GM23338 (cell line): Measurements from ENCODE around the gene FAM120AOS. TPM values are rescaled to one million over a fixed set of nuclear protein-coding genes. Genes with fewer than 3 reads are reported as not detected.

ENCODE experiments used
- ATAC-seq: fragments of 200-7000 bp; cut with Tn5 transposase; 3 replicates; pipeline ENCODE4 v1.9.1; 2020
- DNase-seq: peaks from one replicate; pipeline ENCODE4 v3.0.0-alpha.2; 2015; ENCODE audit warnings: low spot score
- H2AFZ ChIP-seq: fragments of 200-600 bp; sonication (generic); 2 replicates; pipeline ENCODE4 v1.8.0; 2016; ENCODE audit warnings: antibody characterized with exemption, mild to moderate bottlenecking, moderate library complexity
- H3F3A ChIP-seq: fragments of 200-600 bp; sonication (generic); replicated peaks from 2 replicates; pipeline ENCODE4 v1.8.0; 2017; ENCODE audit warnings: antibody characterized with exemption, mixed run types, low read depth
- H3K27ac ChIP-seq: fragments of 200-600 bp; sonication (generic); 2 replicates; pipeline ENCODE4 v1.6.1; 2016; ENCODE audit warnings: low read depth
- H3K27me3 ChIP-seq: fragments of 200-600 bp; sonication (generic); 2 replicates; pipeline ENCODE4 v1.8.0; 2016; ENCODE audit warnings: mild to moderate bottlenecking, mixed run types, moderate library complexity; ENCODE audit not compliant: insufficient read depth
- H3K36me3 ChIP-seq: fragments of 200-600 bp; sonication (generic); 2 replicates; pipeline ENCODE4 v1.8.0; 2016; ENCODE audit warnings: mild to moderate bottlenecking; ENCODE audit not compliant: insufficient read depth
- H3K4me1 ChIP-seq: fragments of 200-600 bp; sonication (generic); 2 replicates; pipeline ENCODE4 v1.8.0; 2016; ENCODE audit warnings: mild to moderate bottlenecking, moderate library complexity; ENCODE audit not compliant: insufficient read depth
- H3K4me2 ChIP-seq: fragments of 200-600 bp; sonication (generic); 2 replicates; pipeline ENCODE4 v1.7.1; 2017; ENCODE audit warnings: mixed run types
- H3K4me3 ChIP-seq: fragments of 200-600 bp; sonication (generic); 2 replicates; pipeline ENCODE4 v1.6.1; 2016; ENCODE audit warnings: mixed run types
- H3K79me2 ChIP-seq: fragments of 200-600 bp; sonication (generic); replicated peaks from 2 replicates; pipeline ENCODE4 v1.8.0; 2017; ENCODE audit warnings: mild to moderate bottlenecking; ENCODE audit not compliant: insufficient read depth
- H3K9me2 ChIP-seq: fragments of 200-600 bp; sonication (generic); 2 replicates; pipeline ENCODE4 v1.8.0; 2017; ENCODE audit not compliant: insufficient read depth
- H4K20me1 ChIP-seq: fragments of 200-600 bp; sonication (generic); replicated peaks from 2 replicates; pipeline ENCODE4 v1.8.0; 2017; ENCODE audit warnings: mild to moderate bottlenecking; ENCODE audit not compliant: insufficient read depth
- H3K27ac Mint-ChIP-seq: 2 replicates; pipeline ENCODE4 v1.8.0; 2020; ENCODE audit warnings: inconsistent platforms, mild to moderate bottlenecking, moderate library complexity, mixed read lengths
- H3K27me3 Mint-ChIP-seq: 3 replicates; pipeline ENCODE4 v1.8.0; 2022; ENCODE audit warnings: low read depth, mild to moderate bottlenecking, moderate library complexity, mixed read lengths, inconsistent platforms; ENCODE audit not compliant: insufficient read depth, poor library complexity
- H3K36me3 Mint-ChIP-seq: 3 replicates; pipeline ENCODE4 v1.8.0; 2021; ENCODE audit warnings: low read depth, mild to moderate bottlenecking, inconsistent platforms, moderate library complexity, mixed read lengths
- H3K4me1 Mint-ChIP-seq: 3 replicates; pipeline ENCODE4 v1.8.0; 2020; ENCODE audit warnings: mild to moderate bottlenecking, inconsistent platforms, mixed read lengths
- H3K4me3 Mint-ChIP-seq: 3 replicates; pipeline ENCODE4 v1.8.0; 2021; ENCODE audit warnings: moderate library complexity, mild to moderate bottlenecking, inconsistent platforms, mixed read lengths
- H3K9me3 Mint-ChIP-seq: 3 replicates; pipeline ENCODE4 v1.8.0; 2020; ENCODE audit warnings: moderate library complexity, mild to moderate bottlenecking, inconsistent platforms, mixed read lengths
- CREB1 ChIP-seq: fragments of 250-450 bp; sonication (Bioruptor Pico); IDR thresholded peaks from 2 replicates; pipeline ENCODE4 v1.5.0; 2020; ENCODE audit warnings: low read depth, mild to moderate bottlenecking, moderate library complexity
- EZH2phosphoT487 ChIP-seq: fragments of 200-600 bp; sonication (generic); IDR thresholded peaks from one replicate; pipeline ENCODE4 v1.8.1; 2018; ENCODE audit warnings: antibody characterized with exemption; ENCODE audit not compliant: unreplicated experiment
- JUNB ChIP-seq: IDR thresholded peaks from one replicate; pipeline ENCODE4 v1.6.1; 2016; ENCODE audit warnings: antibody characterized with exemption; ENCODE audit not compliant: unreplicated experiment
- NANOG ChIP-seq: IDR thresholded peaks from 2 replicates; pipeline ENCODE4 v1.6.1; 2016; ENCODE audit warnings: antibody characterized with exemption, borderline replicate concordance
- POLR2AphosphoS5 ChIP-seq: IDR thresholded peaks from 2 replicates; pipeline ENCODE4 v1.6.1; 2016; ENCODE audit warnings: antibody characterized with exemption, low read depth
- STAT1 ChIP-seq: IDR thresholded peaks from one replicate; pipeline ENCODE4 v1.6.1; 2016; ENCODE audit warnings: antibody characterized with exemption; ENCODE audit not compliant: unreplicated experiment
- ZNF114 ChIP-seq: fragments of 250-450 bp; sonication (Bioruptor Pico); IDR thresholded peaks from 2 replicates; pipeline ENCODE4 v1.5.0; 2020; ENCODE audit warnings: mild to moderate bottlenecking, moderate library complexity
- ZNF331 ChIP-seq: fragments of 250-450 bp; sonication (Bioruptor Pico); IDR thresholded peaks from 2 replicates; pipeline ENCODE4 v1.5.0; 2020; ENCODE audit warnings: low read depth, mild to moderate bottlenecking, moderate library complexity
- ZNF462 ChIP-seq: fragments of 250-450 bp; sonication (Bioruptor Pico); IDR thresholded peaks from 2 replicates; pipeline ENCODE4 v1.5.0; 2020; ENCODE audit warnings: mild to moderate bottlenecking, moderate library complexity
- polyA plus RNA-seq: library from polyadenylated mRNA; unstranded; fragments of >200 nt; fragmentation: Nextera tagmentation; extraction: Ambion mirVana; gene quantifications from 2 replicates; pipeline ENCODE4 v1.2.1, GENCODE V29; 2016
- total RNA-seq: library from RNA; depleted of rRNA; stranded (reverse); fragments of >200 nt; shearing (Covaris generic); gene quantifications from 2 replicates; pipeline ENCODE4 v1.2.3, GENCODE V29; 2014
- TF ChIP-seq, protein P1 (sequence below), 2 experiments: fragments of 200-600 bp in 1 of 2; sonication (generic) in 1 of 2; conservative IDR thresholded peaks; 2 replicates each; pipeline versions ENCODE4 v1.5.1 to v1.6.1; 2016 to 2017; ENCODE audit warnings: antibody characterized with exemption in 2 of 2, low read depth in 2 of 2, mild to moderate bottlenecking in 2 of 2, moderate library complexity in 1 of 2

The FAM120AOS gene
- total and polyA plus RNA-seq, 2 experiments from 2014 or later = 31.5 to 40.4 TPM

GRCh38 chr9:93435386-93435785 is 18.0 kb downstream of the FAM120AOS start:
- Histone ChIP-seq H3K9me2 (no peaks in the 10 kb centered on the region), H3K4me3 (no peak overlapping the region), H2AFZ (0 out of 2 replicates have a peak overlapping the region, but pooled peaks have one; percentile 45), H3K79me2 (no peaks in the 10 kb centered on the region), H3K4me1 (0 out of 2 replicates have a peak, but pooled peaks cover 4% of the 10 kb centered on the region), H3K4me2 (no peak overlapping the region), H3F3A (no peaks in the 10 kb centered on the region), H4K20me1 (no peaks in the 10 kb centered on the region), H3K27ac (no peak overlapping the region), H3K36me3 (no peaks in the 10 kb centered on the region), H3K27me3 (no peaks in the 10 kb centered on the region)
- peaks cover 8% of the 10 kb centered on the region for H3K4me1 Mint-ChIP-seq
- no peaks in the 10 kb centered on the region for H3K9me3 Mint-ChIP-seq
- H3K27ac Mint-ChIP-seq = no peak overlapping the region
- peak; percentile 37; the same call in 2 of the 3 replicates for ATAC-seq
- H3K27me3 Mint-ChIP-seq = peaks cover 3% of the 10 kb centered on the region
- DNase-seq = no peak
- H3K36me3 Mint-ChIP-seq = no peaks in the 10 kb centered on the region
- no peak overlapping the region for H3K4me3 Mint-ChIP-seq
- TF ChIP-seq ZNF462 (CRISPR knock-in tag) (no peak), STAT1 (no peak)
- TF ChIP-seq, protein P1, sequence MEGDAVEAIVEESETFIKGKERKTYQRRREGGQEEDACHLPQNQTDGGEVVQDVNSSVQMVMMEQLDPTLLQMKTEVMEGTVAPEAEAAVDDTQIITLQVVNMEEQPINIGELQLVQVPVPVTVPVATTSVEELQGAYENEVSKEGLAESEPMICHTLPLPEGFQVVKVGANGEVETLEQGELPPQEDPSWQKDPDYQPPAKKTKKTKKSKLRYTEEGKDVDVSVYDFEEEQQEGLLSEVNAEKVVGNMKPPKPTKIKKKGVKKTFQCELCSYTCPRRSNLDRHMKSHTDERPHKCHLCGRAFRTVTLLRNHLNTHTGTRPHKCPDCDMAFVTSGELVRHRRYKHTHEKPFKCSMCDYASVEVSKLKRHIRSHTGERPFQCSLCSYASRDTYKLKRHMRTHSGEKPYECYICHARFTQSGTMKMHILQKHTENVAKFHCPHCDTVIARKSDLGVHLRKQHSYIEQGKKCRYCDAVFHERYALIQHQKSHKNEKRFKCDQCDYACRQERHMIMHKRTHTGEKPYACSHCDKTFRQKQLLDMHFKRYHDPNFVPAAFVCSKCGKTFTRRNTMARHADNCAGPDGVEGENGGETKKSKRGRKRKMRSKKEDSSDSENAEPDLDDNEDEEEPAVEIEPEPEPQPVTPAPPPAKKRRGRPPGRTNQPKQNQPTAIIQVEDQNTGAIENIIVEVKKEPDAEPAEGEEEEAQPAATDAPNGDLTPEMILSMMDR (conservative IDR thresholded peaks at IDR 0.05; ENCODE audit: low read depth in 2 of 2) = no peak

DNA sequence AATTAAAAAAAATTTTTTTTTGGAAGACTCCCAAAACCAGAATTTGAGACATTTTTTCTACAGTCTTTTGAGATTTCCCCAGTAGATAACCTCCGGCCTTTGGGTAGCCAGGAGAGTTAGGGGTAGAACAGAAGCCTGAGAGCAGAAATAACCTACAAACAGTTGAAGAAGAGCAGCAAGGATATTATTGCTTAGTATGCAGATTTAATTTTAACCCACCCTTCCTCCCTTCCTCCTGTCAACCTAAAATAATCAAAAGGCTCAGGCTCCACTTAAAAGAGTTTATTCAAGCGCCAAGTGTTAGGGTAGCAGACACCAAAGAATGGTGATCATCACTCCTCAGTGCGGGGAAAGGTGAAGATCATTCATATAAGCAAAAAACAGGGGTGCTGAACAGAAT is 19.3 kb downstream of the FAM120AOS start:
- Histone ChIP-seq H2AFZ (no peak overlapping the region), H3F3A (no peaks in the 10 kb centered on the region), H3K4me1 (0 out of 2 replicates have a peak, but pooled peaks cover 4% of the 10 kb centered on the region), H4K20me1 (no peaks in the 10 kb centered on the region), H3K4me3 (no peak overlapping the region), H3K27me3 (no peaks in the 10 kb centered on the region), H3K36me3 (no peaks in the 10 kb centered on the region), H3K9me2 (no peaks in the 10 kb centered on the region), H3K27ac (no peak overlapping the region), H3K4me2 (no peak overlapping the region), H3K79me2 (no peaks in the 10 kb centered on the region)
- no peak for DNase-seq
- Mint-ChIP-seq H3K36me3 (no peaks in the 10 kb centered on the region), H3K27ac (no peak overlapping the region), H3K4me1 (peaks cover 8% of the 10 kb centered on the region), H3K27me3 (peaks cover 3% of the 10 kb centered on the region), H3K4me3 (no peak overlapping the region), H3K9me3 (no peaks in the 10 kb centered on the region)
- ATAC-seq = no peak
- no peak for TF ChIP-seq CREB1
- TF ChIP-seq ZNF331 = no peak
- no peak for TF ChIP-seq POLR2AphosphoS5
- no peak for TF ChIP-seq ZNF114 (CRISPR knock-in tag)
- no peak for TF ChIP-seq EZH2phosphoT487
- TF ChIP-seq STAT1 = no peak
- TF ChIP-seq NANOG = no peak
- TF ChIP-seq, protein P1 (conservative IDR thresholded peaks at IDR 0.05; ENCODE audit: low read depth in 2 of 2) = no peak
- no peak for TF ChIP-seq JUNB
